GM18505 (cell line): ENCODE measurements around the gene MAP3K5.

Experiments used
- ATAC-seq: cut with Tn5 transposase; IDR thresholded peaks from one replicate; pipeline ENCODE4 v1.9.1; 2021; ENCODE audit not compliant: unreplicated experiment
- POLR2A ChIP-seq: IDR thresholded peaks from 4 replicates; pipeline ENCODE4 v1.6.1; 2011; ENCODE audit warnings: borderline replicate concordance; ENCODE audit not compliant: insufficient read depth, insufficient read length; ENCODE audit errors: extremely low read depth

MAP3K5 gene

GRCh38 chr6:136544326-136544725 is 248.0 kb downstream of the MAP3K5 start:
- no peak for TF ChIP-seq POLR2A
- no peak for ATAC-seq

GRCh38 chr6:136541395-136541794 is 250.9 kb downstream of the MAP3K5 start:
- TF ChIP-seq POLR2A, result no peak
- ATAC-seq, result no peak

- ATAC-seq, result no peak
These were observed 252.2 kb downstream of the MAP3K5 start for GRCh38 chr6:136539967-136540652.

GRCh38 chr6:136538836-136539235 is 253.4 kb downstream of the MAP3K5 start:
- TF ChIP-seq POLR2A, result no peak
- no peak for ATAC-seq

More at GRCh38 chr6:136539967-136540652, 252.2 kb downstream of the MAP3K5 start:
- no peak for TF ChIP-seq POLR2A

- ATAC-seq, result no peak
- no peak for TF ChIP-seq POLR2A
These were observed 256.2 kb downstream of the MAP3K5 start for GRCh38 chr6:136535880-136536650.

- TF ChIP-seq POLR2A, result no peak
These were observed 257.1 kb downstream of the MAP3K5 start for GRCh38 chr6:136535017-136535765.

GRCh38 chr6:136534268-136534667 is 258.0 kb downstream of the MAP3K5 start:
- ATAC-seq, result no peak
- TF ChIP-seq POLR2A, result no peak

More at GRCh38 chr6:136535017-136535765, 257.1 kb downstream of the MAP3K5 start:
- no peak for ATAC-seq

- no peak for TF ChIP-seq POLR2A
- no peak for ATAC-seq
These were observed 258.8 kb downstream of the MAP3K5 start for GRCh38 chr6:136533487-136533886.

- no peak for TF ChIP-seq POLR2A
- ATAC-seq, result no peak
These were observed 260.2 kb downstream of the MAP3K5 start for GRCh38 chr6:136532030-136532429.

- no peak for TF ChIP-seq POLR2A
- ATAC-seq, result no peak
These were observed 262.6 kb downstream of the MAP3K5 start for GRCh38 chr6:136529710-136530109.

GRCh38 chr6:136528477-136528876 is 263.8 kb downstream of the MAP3K5 start:
- TF ChIP-seq POLR2A, result no peak
- ATAC-seq, result no peak

GRCh38 chr6:136527831-136528230 is 264.4 kb downstream of the MAP3K5 start:
- TF ChIP-seq POLR2A, result no peak
- no peak for ATAC-seq

- ATAC-seq, result no peak
- TF ChIP-seq POLR2A, result no peak
These were observed 265.3 kb downstream of the MAP3K5 start for GRCh38 chr6:136526937-136527336.
